HG02970 (cell line): Measurements from ENCODE around the gene LRFN2.

Source experiments
- ATAC-seq: cut with Tn5 transposase; IDR thresholded peaks from one replicate; pipeline ENCODE4 v1.9.1; 2021; ENCODE audit warnings: mild to moderate bottlenecking, moderate library complexity, moderate number of reproducible peaks; ENCODE audit not compliant: unreplicated experiment, low FRiP score

Gene LRFN2

DNA sequence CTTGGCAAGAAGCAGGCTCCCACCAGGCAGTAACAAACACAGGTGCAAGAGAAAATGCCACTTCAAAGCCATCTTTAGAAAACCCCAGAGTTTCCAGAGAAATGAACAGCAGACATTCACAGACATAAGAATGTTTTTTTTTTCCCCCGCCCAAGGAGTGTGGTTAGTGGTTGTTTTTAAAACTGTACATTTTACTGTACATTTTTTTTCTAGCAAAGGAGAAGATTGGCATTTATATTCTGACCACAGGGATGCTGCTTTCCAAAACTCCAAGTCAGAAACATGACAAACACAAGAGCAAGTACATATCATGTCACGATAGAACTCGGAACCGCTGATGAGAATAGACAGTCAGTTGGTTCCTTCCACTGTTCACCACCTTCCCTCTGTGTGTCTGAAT is 197.9 kb downstream of the LRFN2 start:
- ATAC-seq = no peak

DNA sequence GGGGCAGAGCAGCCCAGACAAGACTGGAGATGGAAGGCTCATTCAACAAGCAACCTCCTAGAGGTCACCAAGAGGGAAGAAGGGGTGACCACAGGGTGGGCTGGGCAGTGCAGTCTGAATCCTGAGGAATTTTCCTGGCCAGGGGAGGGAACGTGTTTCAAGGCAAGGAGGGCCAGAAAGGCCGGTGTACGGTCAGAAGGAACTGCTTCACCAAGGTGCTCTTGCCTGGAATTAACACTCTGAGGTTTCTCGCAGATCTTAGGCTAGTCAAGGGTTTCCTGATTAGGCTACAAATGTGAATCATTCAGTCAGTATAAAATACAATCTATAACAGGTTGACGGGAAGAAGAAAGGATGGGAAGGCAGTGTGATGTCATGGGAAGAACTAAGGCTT is 199.3 kb downstream of the LRFN2 start:
- no peak for ATAC-seq

DNA sequence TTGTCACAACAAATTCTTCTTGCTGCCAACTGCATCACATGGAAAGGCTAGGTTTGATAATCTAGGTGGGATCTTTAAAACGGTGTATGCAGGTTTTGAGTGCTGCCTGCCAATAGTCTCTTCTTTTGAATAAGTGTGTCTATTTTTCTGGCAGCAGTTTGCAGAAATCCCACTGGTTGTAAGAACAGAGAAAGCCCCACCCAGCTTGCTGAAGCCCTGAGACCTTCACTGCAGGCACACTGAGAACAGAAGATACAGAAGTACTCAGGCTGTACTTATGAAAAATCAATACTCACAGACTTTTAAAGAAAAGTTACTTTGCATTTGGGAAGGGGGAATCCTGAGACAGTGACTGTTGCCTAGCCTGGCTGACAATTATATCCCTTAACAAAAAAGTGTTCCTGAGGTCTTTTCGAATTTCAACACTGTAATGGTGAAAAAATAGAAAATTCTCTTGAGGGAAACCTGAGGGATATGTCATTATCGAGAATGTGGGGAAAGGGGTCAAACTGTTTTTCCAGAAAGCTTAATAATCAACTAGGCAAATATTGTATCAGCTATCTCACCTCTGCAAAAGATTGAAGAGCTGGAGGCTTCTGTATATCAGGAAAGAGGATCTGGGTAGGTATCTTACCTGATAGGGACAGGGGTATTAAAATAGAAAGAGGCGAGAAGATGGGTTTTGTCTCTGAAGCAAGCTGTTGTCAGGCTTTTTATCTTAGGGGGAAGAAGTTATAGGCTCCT is 199.9 kb downstream of the LRFN2 start:
- no peak for ATAC-seq

DNA sequence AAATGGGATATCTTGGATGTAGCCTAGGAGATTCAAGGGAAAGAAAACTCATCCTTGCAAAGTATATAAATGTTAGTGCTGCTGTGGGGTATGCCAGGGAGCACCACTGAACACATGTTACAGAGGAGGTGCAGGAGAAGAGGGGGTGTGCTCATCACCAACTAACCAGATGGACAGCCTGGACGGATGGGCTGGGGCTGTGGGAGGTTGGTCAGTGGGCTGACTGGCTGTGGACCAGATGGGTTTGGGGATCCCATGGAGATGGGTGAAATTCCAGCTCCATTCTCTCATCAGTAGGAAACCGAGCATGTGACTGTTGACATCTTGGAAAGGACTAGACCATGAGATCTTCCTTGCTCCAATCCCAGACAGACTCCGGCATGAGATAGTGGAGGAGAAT is 201.0 kb downstream of the LRFN2 start:
- ATAC-seq = no peak

DNA sequence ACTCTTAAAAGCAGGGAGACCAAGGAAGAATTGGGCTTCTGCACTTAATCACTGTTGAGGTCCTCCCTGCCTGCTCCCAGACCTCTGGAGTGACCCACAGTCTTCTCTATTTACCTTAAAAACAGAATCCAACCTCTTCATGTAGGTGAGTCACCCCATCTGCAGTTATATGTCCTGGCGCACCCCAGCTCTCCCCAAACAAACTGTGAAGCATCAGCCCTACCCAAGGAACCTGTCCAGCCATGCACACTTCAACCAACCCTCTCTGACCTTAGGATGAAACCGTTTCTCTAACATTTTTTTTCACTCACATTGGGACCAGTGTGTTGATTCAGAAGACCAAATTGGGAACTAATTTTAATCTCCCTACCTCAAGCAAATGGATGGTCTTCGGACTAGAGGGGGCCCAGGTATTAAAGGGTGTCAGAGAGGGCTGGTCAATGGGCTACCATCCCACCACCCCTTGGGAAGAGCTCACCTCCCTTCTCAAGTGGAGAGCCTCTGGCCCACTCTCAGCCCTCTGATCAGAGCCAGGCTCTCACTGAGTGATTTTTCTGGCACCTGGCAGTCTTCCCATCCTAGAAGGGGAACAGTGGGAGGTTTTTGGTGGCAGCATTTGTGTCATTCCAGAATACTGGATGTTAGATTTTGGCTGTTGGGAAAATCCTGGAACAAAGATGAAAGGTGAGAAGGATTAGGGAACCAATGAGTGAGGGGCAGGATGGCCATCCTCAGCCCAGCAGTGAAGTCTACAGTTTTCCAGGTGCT is 203.6 kb downstream of the LRFN2 start:
- ATAC-seq = no peak

DNA sequence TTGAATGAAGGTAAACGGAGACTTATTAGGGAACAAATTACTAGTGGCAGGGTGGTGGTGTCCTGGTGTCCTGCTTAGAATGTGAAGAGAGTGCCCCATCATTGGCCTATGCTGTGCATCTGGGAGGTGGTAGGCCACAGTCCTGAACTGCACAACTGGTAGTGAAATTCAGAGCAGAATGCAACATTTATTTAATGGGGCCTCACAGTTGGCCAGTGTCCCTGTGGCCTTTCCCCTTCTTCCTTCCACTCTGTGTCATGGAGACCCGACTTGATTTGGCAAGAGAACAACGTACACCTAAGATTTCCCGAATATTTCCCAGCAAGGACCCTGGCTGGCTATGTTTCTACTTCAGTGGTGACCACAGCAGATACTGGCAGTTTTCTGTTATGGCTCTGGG is 206.9 kb downstream of the LRFN2 start:
- no peak for ATAC-seq

DNA sequence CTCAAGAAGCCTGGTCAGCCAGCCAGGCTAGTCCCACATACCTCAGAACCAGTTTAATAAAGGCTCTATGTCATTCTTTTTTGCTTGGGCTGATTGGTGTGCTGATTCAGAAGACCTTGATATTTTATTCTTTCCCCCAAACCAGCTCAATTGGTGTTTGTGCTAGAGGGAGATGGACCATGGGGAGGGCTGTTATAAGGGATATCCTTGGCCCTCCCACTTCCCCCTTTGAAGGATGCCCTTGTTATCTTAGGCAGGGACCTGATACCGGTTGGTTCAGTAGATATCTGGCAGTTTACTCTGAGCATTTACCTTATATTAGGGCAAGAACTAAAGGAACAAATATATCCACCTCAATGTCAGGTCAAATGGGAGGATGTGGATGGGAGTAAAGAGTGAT is 207.4 kb downstream of the LRFN2 start:
- no peak for ATAC-seq

DNA sequence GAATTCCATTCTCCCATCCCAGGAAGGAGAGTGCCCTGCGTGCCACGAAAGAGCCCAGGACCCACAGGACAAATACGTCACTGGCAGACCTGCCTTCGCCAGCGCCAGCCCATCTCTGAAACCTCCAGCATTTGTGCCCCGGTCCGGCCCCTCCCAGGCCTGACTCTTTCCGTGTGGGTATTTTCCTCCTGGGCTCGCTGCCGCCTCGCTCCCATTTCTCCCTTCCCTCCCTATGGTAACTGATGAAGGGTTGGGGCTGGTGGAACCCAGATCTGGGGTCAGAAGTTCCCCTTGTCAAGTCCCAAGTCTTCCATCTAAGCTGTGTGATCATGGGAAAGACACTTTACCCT is 208.5 kb downstream of the LRFN2 start:
- ATAC-seq = no peak

DNA sequence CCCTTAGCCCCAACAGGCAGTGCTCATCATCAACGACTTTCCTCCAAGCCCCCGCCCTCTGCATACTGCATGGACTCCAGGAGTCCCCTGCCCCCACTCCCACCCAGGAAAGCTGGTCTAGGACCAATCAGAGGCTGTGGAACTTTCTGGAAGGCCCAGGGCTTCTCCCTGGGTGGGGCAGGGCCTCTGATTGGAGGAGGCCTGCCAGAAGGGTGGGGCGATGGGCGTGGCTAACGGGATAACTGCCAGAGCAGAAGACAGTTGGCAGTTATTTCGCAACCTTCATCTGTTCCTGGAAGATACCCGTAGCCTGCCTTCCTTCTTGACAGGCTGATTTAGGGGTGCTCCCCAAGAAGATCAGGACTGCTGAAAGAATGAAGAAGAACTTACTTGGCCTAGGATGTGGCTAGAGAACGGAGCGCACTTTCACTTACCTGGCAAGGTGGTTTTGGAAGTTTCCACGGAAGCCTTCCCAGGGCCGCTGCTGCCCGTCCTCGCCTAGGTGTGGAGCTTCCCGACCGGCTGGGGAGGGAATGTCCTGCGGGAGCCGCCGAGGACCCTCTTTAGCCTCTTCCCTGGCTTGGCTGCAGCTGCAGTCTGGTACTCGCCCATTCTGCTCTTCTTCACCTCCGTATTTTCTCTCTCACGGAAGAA is 209.0 kb downstream of the LRFN2 start:
- no peak for ATAC-seq

DNA sequence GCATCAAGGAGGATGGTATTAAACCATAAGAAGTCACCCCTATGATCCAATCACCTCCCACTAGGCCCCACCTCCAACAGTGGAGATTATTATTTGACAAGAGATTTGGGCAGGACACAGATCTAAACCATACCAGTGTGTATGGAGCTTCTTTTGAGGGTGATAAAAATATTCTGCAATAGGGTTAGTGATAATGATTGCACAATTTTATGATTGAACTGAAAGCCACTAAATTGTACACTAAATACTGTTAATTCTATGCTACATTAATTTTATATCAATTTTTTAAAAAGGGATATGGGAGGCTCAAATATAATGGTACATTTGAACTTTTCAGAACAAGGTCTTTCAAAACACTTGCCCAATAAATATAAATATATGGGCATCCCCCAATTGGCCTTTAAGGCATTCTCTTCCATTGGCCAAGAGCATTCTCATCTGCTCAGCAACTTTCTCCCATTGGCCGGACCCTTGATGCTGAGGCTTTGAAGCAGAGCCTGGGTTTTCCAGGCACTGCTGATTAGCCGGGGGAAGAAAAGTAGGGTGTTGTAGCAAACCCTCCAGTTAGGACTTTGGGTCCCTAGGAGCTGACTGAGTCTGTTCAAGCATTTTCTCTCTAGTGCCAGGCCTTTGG is 209.9 kb downstream of the LRFN2 start:
- ATAC-seq = no peak

DNA sequence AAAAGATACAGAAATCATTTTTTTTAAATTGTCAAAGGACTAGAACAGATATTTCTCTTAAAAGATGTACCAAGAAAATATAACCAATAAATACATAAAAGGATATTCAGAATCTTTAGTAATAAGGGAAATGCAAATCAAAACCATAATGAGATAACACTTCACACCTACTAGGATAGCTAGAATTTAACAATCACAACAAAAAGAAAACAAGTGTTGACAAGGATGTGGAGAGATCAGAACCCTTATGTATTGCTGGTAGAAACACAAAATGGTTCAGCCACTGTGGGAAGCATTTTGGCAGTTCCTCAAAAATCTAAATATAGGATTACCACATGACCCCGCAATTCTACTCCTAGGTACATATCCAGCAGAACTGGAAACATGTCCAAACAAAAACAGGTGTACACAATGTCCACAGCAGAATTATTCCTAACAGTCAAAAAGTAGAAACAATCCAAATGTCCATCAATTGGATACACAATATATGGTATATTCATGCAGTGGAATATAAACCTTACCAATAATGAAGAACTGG is 211.0 kb downstream of the LRFN2 start:
- ATAC-seq = no peak

DNA sequence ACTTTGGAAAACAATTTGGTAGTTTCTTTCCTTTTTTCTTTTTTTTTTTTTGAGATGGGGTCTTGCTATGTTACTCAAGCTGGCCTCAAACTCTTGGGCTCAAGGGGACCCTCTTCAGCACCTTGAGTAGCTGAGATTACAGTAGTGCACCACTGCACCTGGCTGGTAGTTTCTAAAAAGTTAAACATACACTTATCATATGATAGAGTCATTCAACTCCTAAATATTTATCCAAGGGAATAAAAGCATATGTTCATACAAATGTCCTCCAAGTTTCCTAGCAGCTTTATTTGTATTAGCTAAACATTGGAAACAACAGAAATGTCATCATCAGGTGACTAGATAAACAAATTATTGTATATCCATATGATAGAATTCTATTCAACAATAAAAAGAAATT is 213.9 kb downstream of the LRFN2 start:
- no peak for ATAC-seq

DNA sequence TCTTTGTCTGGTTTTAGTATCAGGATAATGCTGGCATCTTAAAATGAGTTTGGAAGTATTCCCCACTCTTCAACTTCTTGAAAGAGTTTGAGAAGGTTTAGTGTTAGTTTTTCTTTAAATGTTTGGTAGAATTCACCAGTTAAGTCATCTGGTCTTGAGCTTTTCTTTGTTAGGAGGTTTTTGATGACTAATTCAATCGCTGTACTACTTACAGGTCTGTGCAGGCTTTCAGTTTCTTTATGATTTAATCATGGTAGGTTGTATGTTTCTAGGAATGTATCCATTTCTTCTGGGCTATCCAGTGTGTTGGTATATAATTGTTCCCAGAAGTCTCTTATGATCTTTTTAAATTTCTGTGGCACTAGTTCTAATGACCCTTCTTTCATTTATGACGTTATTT is 215.5 kb downstream of the LRFN2 start:
- ATAC-seq = no peak

DNA sequence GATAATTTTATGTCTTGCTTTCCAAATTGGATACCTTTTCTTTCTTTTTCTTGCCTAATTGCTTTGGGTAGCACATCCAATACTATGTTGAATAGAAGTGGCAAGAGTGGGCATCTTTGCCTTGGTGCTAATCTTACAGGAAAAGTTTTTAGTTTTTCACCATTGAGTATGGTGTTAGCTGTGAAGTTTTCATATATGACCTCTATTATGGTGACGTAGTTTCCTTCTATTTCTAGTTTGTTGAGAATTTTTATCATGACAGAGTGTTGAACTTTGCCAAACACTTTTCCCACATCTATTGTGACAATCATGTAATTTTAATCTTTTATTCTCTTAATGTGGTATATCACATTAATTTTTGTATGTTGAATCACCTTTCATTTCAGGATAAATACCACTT is 216.1 kb downstream of the LRFN2 start:
- no peak for ATAC-seq

DNA sequence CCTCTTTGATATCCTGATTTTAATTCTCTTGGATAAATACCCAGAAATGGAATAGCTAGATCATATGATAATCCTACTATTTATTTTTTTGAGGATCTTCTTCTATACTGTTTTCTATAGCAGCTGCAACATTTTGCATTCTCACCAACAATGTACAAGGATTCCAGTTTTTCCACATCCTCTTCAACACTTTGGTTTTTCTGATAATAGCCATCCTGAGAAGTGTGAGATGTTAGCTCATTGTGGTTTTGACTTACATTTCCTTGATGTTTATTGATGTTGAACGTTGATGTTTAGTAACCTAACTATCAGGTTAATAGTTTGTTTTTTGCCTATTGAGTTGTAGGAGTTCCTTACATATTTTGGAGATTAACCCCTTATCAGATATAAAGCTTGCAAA is 217.3 kb downstream of the LRFN2 start:
- ATAC-seq = no peak

DNA sequence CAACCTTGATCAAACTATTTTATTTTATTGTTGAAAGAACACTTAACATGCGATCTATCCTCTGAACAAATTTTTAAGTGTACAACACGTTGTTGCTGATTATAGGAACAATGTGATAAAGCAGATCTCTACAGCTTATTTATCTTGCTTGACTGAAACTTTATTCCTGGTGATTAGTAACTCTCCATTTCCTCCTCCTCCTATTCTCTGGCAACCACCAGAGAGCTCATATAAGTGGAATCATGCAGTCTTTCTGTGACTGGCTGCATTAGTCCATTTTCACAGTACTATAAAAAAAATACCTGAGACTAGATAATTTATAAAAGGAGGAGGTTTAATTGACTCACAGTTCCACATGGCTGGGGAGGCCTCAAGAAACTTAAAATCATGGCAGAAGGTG is 218.1 kb downstream of the LRFN2 start:
- no peak for ATAC-seq

DNA sequence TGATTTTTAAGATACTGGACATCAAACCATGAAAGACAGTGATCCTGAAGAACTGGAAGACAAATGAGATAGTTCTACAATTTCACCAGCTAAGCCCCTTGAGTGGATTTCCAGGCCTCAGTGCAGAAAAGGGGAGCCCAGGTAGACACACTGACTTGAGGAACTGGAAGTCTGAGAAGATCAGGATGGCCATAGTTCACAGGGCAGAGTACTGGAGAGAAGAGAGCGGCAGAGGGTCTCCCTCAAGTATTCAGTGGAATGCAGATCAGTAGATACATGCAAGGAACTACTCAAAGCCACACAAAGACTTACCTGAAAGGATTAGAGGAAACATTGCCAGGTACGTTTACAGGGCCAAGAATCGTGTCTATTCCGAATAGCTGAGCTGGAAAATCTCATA is 224.3 kb downstream of the LRFN2 start:
- no peak for ATAC-seq

DNA sequence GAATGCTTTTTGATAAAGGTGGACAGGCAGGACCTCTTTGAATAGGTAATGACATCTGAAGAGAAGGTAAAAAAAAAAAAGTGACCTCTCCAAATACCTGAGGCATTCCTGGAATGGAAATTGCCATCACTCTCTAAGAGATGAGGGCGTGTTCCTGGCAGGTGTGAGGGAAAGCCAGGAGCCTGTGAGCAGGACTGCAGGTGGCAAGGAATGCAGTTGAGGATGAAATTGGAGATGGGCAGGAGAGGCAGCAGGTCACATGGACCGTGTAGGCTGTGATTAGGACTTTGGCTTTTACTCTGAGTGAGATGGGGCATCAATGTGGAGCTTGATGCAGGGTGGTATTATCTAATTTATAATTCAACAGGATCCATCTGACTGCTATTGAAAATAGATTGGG is 227.4 kb downstream of the LRFN2 start:
- no peak for ATAC-seq

DNA sequence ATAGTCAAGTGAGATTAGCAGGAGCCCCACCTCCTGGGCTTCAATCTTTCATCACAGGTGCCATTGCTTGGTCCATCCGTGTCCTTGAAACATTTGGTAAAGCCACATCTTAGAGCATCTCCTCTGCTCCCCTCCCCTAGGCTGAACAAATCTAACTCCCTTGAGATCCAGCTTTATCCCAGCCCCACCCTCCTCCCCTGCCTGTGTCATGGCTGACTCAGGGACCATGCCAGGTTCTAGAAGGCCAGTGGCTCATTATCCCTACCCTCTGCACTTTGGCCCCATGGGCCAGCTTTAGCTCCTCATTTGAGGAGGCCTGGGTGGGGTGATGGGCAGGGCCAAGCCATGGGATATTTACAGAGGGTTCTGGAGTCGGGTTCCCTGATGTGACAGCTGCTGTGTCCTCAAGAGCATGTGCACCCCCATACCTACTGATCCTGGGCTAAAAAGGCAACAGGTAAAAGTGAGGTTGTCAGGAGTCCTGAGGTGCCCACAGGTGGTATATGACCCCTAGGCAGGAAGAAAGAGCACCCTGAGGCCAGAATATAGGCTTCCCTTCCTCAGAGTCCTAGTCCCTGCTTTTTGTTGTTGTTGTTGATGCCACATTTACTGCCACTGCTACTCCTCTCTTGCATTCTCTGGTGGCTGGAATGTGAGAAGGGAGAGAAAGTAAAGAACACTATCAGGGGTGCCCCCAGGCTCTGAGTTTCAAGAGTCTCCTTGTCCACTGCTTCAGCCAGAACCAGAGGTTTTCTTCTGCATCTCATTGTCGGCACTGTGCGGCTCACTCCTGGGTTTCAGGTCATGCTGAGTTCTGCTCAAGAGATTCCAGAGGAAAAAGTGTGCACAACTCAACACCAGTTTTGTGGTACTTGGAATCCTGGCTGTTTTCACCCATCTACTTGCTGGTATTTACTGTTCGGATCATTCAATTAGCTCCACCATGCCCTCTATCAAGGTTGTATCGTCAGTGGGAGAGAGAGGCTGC is 228.4 kb downstream of the LRFN2 start:
- no peak for ATAC-seq
